Measurements from ENCODE around the gene AP2A2.

- no peak for TF ChIP-seq POLR2A (IDR thresholded peaks at IDR 0.05)
- no peak for TF ChIP-seq CTCF (IDR thresholded peaks at IDR 0.05)
- TF ChIP-seq POLR2AphosphoS5 (IDR thresholded peaks at IDR 0.05) = no peak
Observed at GRCh38 chr11:954392-955153, 28.9 kb downstream of the AP2A2 start.
